Measurements from ENCODE around the gene CCDC112. TPM values are rescaled to one million over a fixed set of nuclear protein-coding genes. Genes with fewer than 3 reads are reported as not detected.
A peak's percentile ranks its signal among the peaks of the same experiment; 100 is the strongest.

CCDC112 gene
- total RNA-seq, 2 experiments from 2014 or later = 3.1 to 3.9 TPM

GRCh38 chr5:115246361-115246991, 50.0 kb downstream of the CCDC112 start:
- DNase-seq = peak in 3 of 14 experiments; percentile 40 to 53 (median 53)
- POLR2A ChIA-PET = interaction anchor here (0.6 kb wide), 1 partner anchor 124 kb away, joined by 3 read pairs; no protein-coding TSS in a partner anchor
- TF ChIP-seq, protein P1, sequence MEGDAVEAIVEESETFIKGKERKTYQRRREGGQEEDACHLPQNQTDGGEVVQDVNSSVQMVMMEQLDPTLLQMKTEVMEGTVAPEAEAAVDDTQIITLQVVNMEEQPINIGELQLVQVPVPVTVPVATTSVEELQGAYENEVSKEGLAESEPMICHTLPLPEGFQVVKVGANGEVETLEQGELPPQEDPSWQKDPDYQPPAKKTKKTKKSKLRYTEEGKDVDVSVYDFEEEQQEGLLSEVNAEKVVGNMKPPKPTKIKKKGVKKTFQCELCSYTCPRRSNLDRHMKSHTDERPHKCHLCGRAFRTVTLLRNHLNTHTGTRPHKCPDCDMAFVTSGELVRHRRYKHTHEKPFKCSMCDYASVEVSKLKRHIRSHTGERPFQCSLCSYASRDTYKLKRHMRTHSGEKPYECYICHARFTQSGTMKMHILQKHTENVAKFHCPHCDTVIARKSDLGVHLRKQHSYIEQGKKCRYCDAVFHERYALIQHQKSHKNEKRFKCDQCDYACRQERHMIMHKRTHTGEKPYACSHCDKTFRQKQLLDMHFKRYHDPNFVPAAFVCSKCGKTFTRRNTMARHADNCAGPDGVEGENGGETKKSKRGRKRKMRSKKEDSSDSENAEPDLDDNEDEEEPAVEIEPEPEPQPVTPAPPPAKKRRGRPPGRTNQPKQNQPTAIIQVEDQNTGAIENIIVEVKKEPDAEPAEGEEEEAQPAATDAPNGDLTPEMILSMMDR (IDR thresholded peaks at IDR 0.05) = peak; percentile 76

GRCh38 chr5:115243412-115243811, 53.0 kb downstream of the CCDC112 start:
- POLR2A ChIA-PET = no interaction called here
- CTCF ChIA-PET = no interaction called here
- DNase-seq (no peak), ATAC-seq (ENCODE audit: poor library complexity) (no peak)
- Mint-ChIP-seq H3K9me3 (no peaks in the 10 kb centered on the region), H3K27me3 (no peaks in the 10 kb centered on the region), H3K4me1 (ENCODE audit: low read depth) (peaks cover 7% of the 10 kb centered on the region), H3K27ac (no peak overlapping the region), H3K36me3 (ENCODE audit: low read depth) (peaks cover 53% of the 10 kb centered on the region), H3K4me3 (no peak overlapping the region)
- intact Hi-C loops (cut with DNase I, micrococcal nuclease) = loop anchor here in 1 of 2 experiments (10.0 kb wide), 2 partner anchors 1569 to 1909 kb away; no protein-coding TSS in a partner anchor
- TF ChIP-seq, protein P1 (IDR thresholded peaks at IDR 0.05) = no peak
- H3K4me3 ChIP-seq (ENCODE audit: low read length) = no peak overlapping the region
- no peaks in the 10 kb centered on the region for H3K9me3 ChIP-seq (ENCODE audit: control insufficient read depth in 1 of 2, insufficient read depth in 1 of 2, low read length in 2 of 2)
- peaks cover 24% of the 10 kb centered on the region for H3K36me3 ChIP-seq (ENCODE audit: insufficient read depth, low read length)
- no peaks in the 10 kb centered on the region for H3K4me1 ChIP-seq (ENCODE audit: insufficient read depth, low read length)
- H3K27ac ChIP-seq (ENCODE audit: low read depth in 1 of 2, low read length in 2 of 2) = no peak overlapping the region
- no peaks in the 10 kb centered on the region for H3K27me3 ChIP-seq (ENCODE audit: control insufficient read depth in 1 of 2, insufficient read depth in 2 of 2, low read length in 2 of 2)

More at GRCh38 chr5:115246361-115246991, 50.0 kb downstream of the CCDC112 start:
- no peak overlapping the region for H3K4me3 Mint-ChIP-seq
- Histone ChIP-seq H3K9me3 (ENCODE audit: control insufficient read depth in 1 of 2, insufficient read depth in 1 of 2, low read length in 2 of 2) (no peaks in the 10 kb centered on the region), H3K27me3 (ENCODE audit: control insufficient read depth in 1 of 2, insufficient read depth in 2 of 2, low read length in 2 of 2) (no peaks in the 10 kb centered on the region), H3K4me1 (ENCODE audit: insufficient read depth, low read length) (no peaks in the 10 kb centered on the region), H3K27ac (ENCODE audit: low read depth in 1 of 2, low read length in 2 of 2) (no peak overlapping the region), H3K4me3 (ENCODE audit: low read length) (no peak overlapping the region), H3K36me3 (ENCODE audit: insufficient read depth, low read length) (peaks cover 3% of the 10 kb centered on the region)
- H3K27ac Mint-ChIP-seq = no peak overlapping the region
- ATAC-seq (ENCODE audit: poor library complexity) = peak; percentile 60
- peaks cover 45% of the 10 kb centered on the region for H3K36me3 Mint-ChIP-seq (ENCODE audit: low read depth)
- no peaks in the 10 kb centered on the region for H3K27me3 Mint-ChIP-seq
- CTCF ChIA-PET = interaction anchor here (0.9 to 1.3 kb wide), 2 partner anchors 149 to 1634 kb away, joined by 3 to 4 read pairs; no protein-coding TSS in a partner anchor
- no peaks in the 10 kb centered on the region for H3K9me3 Mint-ChIP-seq
- peaks cover 11% of the 10 kb centered on the region for H3K4me1 Mint-ChIP-seq (ENCODE audit: low read depth)
- intact Hi-C loops (cut with DNase I, micrococcal nuclease) = loop anchor here (1.0 to 10.0 kb wide), 5 partner anchors 148 to 1912 kb away; no protein-coding TSS in a partner anchor

DNA sequence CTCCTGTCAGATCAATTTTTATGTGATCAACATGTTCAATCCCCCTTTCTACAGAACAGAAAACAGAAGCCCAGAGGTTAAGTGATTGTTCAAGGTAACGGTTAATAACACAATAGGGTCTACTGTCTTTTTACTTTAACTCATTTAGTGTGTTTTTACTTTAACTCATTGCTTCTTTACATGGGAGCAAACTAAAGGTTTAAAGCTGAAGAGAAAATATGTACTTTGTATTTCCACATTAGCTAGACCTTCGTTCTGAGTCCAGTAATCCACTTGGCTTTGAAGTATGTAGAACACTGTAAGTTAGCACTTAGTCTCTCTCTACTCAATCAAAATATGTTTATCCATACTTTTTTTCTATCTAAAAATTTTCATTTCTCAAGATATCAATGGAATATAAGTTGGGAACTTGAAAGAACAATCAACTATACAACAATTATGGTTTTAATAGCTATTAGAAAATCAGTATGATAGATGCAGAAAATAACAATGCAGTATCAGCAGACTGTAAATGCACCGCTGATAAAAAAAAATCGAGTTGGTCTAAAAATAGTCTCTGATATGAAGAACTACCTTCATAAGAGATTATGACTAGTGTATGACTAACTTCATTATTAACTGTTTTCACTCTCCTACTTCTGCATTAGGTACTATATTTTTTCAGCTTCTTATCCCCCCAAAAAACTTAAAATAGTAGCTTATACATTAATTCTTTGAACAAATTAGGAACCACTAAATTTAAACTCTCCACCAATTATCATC, 54.4 kb downstream of the CCDC112 start:
- Mint-ChIP-seq H3K36me3 (ENCODE audit: low read depth) (peaks cover 66% of the 10 kb centered on the region), H3K27ac (no peak overlapping the region), H3K4me1 (ENCODE audit: low read depth) (peaks cover 7% of the 10 kb centered on the region), H3K4me3 (no peak overlapping the region), H3K9me3 (no peaks in the 10 kb centered on the region), H3K27me3 (no peaks in the 10 kb centered on the region)
- intact Hi-C loops (cut with DNase I, micrococcal nuclease) = loop anchor here in 1 of 2 experiments (10.0 kb wide), 2 partner anchors 1567 to 1907 kb away; no protein-coding TSS in a partner anchor
- H3K27ac ChIP-seq (ENCODE audit: low read depth in 1 of 2, low read length in 2 of 2) = no peak overlapping the region
- ATAC-seq (ENCODE audit: poor library complexity) (no peak), DNase-seq (no peak)
- no peaks in the 10 kb centered on the region for H3K9me3 ChIP-seq (ENCODE audit: control insufficient read depth in 1 of 2, insufficient read depth in 1 of 2, low read length in 2 of 2)
- POLR2A ChIA-PET = no interaction called here
- H3K36me3 ChIP-seq (ENCODE audit: insufficient read depth, low read length) = peaks cover 34% of the 10 kb centered on the region
- no peaks in the 10 kb centered on the region for H3K4me1 ChIP-seq (ENCODE audit: insufficient read depth, low read length)
- no peaks in the 10 kb centered on the region for H3K27me3 ChIP-seq (ENCODE audit: control insufficient read depth in 1 of 2, insufficient read depth in 2 of 2, low read length in 2 of 2)
- CTCF ChIA-PET = no interaction called here
- TF ChIP-seq, protein P1 (IDR thresholded peaks at IDR 0.05) = no peak
- H3K4me3 ChIP-seq (ENCODE audit: low read length) = no peak overlapping the region

All from CD4-positive, alpha-beta T cell (primary cell).